GM21447 (cell line): ENCODE measurements around the gene TTC9.
"Not testable (repeated sequence)": the region's sequence is repeated elsewhere in the genome, so short reads cannot be mapped to it uniquely, and the experiment has no call there.

Experiments used
- ATAC-seq: cut with Tn5 transposase; IDR thresholded peaks from one replicate; pipeline ENCODE4 v1.9.1; 2021; ENCODE audit not compliant: unreplicated experiment

The TTC9 gene

GRCh38 chr14:70671652-70672644 lies 30.2 kb downstream of the TTC9 start:
- no peak for ATAC-seq

GRCh38 chr14:70677341-70677740 lies 35.6 kb downstream of the TTC9 start:
- ATAC-seq = no peak

DNA sequence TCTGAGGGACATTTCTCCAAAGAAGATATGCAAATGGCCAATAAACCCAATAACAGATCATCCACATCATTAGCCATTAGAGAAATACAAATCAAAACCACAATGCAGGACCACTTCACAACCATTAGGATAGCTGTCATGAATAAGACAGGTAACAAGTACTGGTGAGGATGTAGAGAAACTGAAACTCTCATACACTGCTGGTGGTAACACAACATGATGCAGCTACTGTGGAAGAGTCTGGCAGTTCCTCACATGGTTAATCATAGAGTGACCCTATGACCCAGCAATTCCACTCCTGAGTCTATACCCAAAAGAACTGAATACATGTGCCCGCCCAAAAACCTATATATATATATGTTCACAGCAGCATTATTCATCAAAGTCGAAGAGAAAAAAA lies 39.0 kb downstream of the TTC9 start:
- no peak for ATAC-seq

DNA sequence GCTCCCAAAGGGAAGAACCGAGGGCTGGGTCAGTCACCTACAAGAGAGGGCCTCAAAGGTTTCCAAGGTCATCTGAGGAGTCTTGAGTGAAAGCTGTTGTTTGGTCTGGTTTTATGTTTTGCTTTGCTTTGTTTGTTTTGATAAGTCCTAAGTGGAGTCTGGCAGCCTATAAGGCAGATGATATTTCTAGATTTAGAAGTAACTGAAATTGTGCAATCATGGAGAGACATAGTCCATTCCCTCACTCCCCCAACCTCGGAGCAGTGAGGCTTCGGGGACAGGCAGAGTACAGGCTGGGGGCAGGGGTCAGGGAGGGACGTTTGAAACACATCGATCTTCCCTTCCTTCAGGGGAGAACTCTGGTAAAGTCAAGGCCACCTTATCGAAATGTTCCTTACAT lies 42.3 kb downstream of the TTC9 start:
- ATAC-seq = no peak

GRCh38 chr14:70685474-70686197 lies 43.9 kb downstream of the TTC9 start:
- ATAC-seq = no peak

DNA sequence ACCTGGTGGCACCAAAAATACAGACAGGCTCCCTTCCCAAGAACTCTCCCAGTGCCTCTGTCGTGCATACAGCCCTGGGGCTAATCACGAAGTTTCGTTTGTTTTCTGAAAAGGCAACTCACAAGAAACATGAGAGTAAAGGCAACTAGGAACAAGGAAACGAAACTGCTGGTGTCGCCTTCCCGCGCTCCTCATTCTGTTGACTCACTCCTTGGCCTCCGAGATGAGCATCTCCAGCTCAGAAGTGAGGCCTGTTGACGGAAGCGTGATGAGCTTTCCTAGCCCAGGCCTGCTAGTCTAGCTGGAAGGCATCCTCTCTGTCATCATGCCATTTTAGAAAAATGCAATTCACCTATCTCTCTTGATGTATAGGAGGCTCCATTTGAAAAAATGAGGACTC lies 50.5 kb downstream of the TTC9 start:
- ATAC-seq = no peak

DNA sequence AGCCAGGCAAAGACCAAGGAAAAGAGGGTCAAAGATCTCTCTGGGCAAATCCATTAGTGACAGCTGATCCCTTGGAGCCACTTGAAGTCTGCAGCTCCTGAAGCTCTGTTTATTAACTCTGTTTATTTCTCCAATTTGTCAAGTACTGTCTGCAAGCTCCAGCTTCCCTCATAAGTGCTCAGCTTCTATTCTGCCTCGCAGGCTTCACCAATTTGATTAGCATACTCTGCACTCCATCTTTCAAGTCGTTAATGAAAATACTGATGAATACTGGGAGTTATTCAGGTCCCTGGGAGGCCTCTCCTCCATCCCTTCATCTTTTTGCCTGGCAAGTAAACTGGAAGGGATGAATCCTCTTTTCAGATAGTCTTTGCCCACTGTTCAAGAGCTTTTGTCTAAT lies 54.3 kb downstream of the TTC9 start:
- no peak for ATAC-seq

DNA sequence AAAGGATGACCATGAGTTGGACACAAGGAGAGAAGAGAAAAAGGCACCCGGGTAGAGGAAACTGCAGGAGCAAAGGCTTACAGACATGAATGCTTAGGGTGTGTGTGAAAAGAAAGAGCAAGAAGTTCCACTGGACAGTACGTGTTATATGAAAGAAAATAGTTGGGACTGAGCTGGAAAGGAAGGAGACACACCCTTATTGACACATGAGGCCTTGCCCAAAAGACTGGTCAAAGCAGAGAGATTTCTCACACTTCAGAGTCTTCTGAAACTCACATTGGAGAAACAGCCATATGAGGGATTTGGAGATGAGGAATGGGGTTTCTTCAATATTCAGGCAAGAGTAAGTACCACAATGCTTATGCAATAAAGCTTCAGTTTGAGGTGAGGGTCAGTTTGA lies 56.0 kb downstream of the TTC9 start:
- no peak for ATAC-seq

GRCh38 chr14:70698288-70698687 lies 56.6 kb downstream of the TTC9 start:
- no peak for ATAC-seq

- no peak for ATAC-seq
Observed at GRCh38 chr14:70699646-70700045, 57.9 kb downstream of the TTC9 start.

GRCh38 chr14:70700955-70701585 lies 59.4 kb downstream of the TTC9 start:
- ATAC-seq = no peak

DNA sequence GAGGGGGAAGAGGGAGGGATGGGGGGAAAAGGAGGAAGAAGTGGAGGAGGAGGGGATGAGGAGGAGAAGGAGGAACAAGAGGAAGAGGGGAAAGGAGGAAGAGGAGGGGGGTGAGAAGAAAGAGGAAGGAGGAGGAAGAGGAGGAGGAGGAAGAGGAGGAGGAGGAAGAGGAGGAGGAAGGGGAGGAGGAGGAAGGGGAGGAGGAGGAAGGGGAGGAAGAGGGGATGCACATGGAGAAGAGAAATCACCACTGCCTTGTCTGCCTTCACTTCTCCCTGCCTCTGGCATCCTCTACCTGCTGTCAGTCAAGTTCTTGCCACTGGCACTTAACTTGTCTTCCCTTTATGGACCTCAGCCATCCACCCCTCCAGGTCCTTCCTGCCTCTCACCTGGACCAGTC lies 59.9 kb downstream of the TTC9 start:
- ATAC-seq = no peak

- ATAC-seq = no peak
Observed at GRCh38 chr14:70702161-70702560, 60.4 kb downstream of the TTC9 start.

- ATAC-seq = not testable (repeated sequence)
Observed at GRCh38 chr14:70703621-70704168, 62.0 kb downstream of the TTC9 start.

GRCh38 chr14:70704960-70705359 lies 63.2 kb downstream of the TTC9 start:
- no peak for ATAC-seq

GRCh38 chr14:70706177-70706576 lies 64.5 kb downstream of the TTC9 start:
- ATAC-seq = no peak

DNA sequence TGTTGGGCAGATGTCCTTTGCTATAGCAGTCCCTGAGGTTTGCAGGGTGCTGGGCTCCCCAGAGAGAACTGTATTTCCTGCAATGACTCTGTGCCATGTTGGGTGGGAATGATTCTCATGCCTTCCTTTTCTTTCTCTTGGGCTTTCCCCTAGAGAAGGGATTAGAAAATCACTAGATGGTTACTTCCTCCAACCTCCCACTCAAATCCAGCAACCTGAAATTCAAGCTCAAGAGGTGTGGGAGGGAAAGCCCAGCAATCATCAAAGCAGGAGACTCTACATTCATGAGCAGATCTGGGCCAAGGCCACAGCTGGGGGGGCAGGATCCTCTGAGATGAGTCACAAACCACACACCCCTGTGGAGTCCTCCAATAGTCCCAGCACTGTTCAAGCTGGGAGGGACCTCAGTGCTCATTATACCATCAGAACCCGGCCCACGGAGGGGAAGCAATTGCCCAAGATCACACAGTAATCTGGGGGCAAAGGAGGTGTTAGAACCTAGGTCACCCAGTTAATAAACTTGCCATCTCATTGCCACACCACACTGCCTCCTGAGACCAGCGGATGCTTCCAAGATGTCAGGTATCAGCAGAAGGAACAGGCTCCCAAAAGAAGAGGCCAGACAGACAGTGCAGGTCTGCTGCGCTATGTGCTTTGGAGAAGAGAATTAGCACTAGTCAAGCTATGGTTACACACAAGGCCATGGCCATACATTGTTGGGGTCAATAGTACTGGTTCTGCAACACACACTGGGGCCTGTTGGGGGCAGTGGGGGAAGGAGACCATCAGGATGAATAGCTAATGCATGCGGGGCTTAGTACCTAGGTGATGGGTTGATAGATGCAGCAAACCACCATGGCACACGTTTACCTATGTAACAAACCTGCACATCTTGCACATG lies 65.7 kb downstream of the TTC9 start:
- ATAC-seq = peak; percentile 84

DNA sequence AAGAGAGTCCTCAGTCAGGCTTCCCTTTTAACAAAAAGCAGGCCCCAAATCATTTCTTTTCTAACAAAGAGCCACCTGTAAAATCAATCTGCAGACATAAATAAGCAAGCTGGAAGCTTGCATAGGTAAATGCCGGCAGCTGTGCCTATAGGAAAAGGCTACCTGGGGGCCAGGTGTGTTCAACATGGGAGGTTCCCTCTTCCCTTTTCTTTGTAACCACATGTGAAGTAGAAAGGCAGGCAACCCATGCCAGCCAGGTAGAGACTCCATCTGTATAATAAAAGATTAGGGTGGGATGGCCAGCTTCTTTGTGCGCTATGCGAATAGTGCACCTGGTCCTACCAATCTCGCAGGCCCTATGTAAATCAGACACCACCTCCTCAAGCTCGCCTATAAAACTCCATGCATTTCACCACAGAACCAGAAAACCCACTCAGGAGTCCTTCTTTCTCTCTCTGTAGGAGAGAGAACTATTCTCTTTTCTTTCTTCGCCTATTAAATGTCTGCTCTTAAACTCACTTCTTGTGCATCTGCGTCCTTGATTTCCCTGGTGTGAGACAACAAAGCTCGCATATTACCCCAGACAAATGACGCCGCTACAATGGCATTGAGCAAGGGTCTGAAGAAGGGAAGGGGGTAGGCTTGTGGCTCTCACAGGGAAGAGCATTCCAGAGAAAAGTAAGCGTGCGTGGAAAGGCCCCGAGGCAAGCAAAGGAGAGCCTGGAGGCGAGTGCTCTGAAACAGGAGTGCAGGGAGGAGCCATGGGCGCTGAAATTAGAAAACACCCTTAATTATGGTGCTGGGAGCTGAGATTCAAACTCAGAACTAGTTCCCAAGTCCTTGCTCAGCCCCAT lies 67.2 kb downstream of the TTC9 start:
- no peak for ATAC-seq

DNA sequence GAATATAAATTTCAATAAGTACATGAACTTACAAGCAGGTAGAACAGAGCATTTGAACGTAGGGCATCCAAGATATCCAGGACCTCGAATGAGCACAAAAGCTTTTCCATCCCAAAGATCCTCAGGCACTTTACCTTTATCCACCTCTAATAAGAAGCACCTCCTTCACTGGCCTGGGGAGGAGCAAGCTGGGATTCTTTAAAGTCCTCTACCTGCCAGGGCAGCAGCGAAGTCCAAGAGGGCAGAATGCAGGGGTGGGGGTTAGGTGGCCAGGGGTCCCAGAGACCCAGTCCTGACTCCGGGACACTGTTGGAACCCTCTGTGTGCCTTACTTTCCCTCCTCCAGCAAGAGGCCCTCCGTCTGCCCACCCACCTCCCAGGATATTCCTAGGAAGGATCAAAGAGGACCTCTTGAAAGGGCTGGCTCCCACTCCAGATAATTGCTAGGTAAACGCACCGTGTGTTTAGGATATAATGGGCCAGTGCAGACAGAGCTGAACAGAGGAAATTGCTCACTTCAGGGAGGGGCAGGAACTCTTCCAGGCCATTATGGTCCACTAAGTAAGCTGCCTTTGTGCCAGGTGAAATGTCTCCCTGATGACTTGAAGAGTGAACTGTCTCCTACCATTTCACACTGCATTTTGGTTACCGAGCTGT lies 68.1 kb downstream of the TTC9 start:
- no peak for ATAC-seq
